Measurements from ENCODE around the gene NDUFV2. TPM values are rescaled to one million over a fixed set of nuclear protein-coding genes. Genes with fewer than 3 reads are reported as not detected.

NDUFV2 gene
- total and polyA plus RNA-seq, 2 of the 13 experiments (the other 11 are each of a cell fraction or from before 2014, with no cell fraction given), result 216 to 299 TPM

DNA sequence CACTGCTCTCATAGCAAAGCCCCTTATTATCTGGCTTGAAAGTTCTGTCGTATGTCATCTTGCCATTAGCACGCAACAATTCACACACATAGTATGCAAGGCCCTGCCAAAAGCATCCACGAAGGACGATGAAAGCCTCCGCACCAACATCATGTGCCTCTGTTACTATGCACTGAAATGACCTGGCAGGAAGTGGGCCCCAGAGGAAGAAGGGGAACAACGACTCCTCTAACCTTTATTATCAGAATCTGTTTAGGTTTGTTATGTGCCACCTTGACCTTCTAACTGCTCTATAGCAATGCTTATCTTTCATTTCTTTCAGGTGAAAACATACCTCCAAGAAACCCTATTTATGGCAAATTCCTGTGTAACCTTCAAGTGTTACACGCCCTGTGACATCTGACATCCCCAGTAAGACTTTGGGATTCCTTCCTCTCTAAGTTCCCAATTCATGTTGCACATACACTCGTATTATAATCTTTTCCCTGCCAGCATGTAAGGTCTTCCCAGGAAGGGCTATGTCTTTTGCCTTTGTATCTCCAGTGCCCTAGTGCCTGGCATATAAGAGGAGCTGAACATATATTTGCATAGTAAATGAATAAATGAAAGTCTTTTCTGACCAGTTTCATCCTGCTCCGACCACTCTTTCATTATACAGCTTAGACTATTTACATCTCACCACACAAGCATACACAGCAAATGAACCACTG, 7.0 kb upstream of the NDUFV2 start (continued):
- TF ChIP-seq KDM2A (CRISPR knock-in tag; IDR thresholded peaks at IDR 0.05; ENCODE audit: borderline replicate concordance, low read depth), result 0 out of 2 replicates have a peak, but pooled peaks have one; percentile 29
- TF ChIP-seq, protein P1, sequence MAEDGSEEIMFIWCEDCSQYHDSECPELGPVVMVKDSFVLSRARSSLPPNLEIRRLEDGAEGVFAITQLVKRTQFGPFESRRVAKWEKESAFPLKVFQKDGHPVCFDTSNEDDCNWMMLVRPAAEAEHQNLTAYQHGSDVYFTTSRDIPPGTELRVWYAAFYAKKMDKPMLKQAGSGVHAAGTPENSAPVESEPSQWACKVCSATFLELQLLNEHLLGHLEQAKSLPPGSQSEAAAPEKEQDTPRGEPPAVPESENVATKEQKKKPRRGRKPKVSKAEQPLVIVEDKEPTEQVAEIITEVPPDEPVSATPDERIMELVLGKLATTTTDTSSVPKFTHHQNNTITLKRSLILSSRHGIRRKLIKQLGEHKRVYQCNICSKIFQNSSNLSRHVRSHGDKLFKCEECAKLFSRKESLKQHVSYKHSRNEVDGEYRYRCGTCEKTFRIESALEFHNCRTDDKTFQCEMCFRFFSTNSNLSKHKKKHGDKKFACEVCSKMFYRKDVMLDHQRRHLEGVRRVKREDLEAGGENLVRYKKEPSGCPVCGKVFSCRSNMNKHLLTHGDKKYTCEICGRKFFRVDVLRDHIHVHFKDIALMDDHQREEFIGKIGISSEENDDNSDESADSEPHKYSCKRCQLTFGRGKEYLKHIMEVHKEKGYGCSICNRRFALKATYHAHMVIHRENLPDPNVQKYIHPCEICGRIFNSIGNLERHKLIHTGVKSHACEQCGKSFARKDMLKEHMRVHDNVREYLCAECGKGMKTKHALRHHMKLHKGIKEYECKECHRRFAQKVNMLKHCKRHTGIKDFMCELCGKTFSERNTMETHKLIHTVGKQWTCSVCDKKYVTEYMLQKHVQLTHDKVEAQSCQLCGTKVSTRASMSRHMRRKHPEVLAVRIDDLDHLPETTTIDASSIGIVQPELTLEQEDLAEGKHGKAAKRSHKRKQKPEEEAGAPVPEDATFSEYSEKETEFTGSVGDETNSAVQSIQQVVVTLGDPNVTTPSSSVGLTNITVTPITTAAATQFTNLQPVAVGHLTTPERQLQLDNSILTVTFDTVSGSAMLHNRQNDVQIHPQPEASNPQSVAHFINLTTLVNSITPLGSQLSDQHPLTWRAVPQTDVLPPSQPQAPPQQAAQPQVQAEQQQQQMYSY (CRISPR knock-in tag; IDR thresholded peaks at IDR 0.05), result no peak
- 0 out of 2 replicates have a peak, but pooled peaks have one; percentile 21 for TF ChIP-seq ZNF264 (CRISPR knock-in tag; IDR thresholded peaks at IDR 0.05)
- no peak for TF ChIP-seq ZNF253 (CRISPR knock-in tag; IDR thresholded peaks at IDR 0.05; ENCODE audit: borderline replicate concordance)
- 0 out of 2 replicates have a peak, but pooled peaks have one; percentile 15 for TF ChIP-seq SAP130 (CRISPR knock-in tag; IDR thresholded peaks at IDR 0.05; ENCODE audit: low read depth)
- TF ChIP-seq SOX13 (IDR thresholded peaks at IDR 0.05), result no peak
- peak in 1 of 2 experiments; percentile 52; a peak in 2 of 4 replicates for TF ChIP-seq SOX13 (CRISPR knock-in tag; conservative IDR thresholded peaks at IDR 0.05 in 1 of 2, IDR thresholded peaks at IDR 0.05 in 1 of 2)
- TF ChIP-seq TEAD3 (CRISPR knock-in tag; optimal IDR thresholded peaks at IDR 0.05; ENCODE audit: borderline replicate concordance), result peak; percentile 14
- peak; percentile 48; the same call in 1 of the 2 replicates for TF ChIP-seq ELF3 (CRISPR knock-in tag; IDR thresholded peaks at IDR 0.05)
- TF ChIP-seq, protein P2, sequence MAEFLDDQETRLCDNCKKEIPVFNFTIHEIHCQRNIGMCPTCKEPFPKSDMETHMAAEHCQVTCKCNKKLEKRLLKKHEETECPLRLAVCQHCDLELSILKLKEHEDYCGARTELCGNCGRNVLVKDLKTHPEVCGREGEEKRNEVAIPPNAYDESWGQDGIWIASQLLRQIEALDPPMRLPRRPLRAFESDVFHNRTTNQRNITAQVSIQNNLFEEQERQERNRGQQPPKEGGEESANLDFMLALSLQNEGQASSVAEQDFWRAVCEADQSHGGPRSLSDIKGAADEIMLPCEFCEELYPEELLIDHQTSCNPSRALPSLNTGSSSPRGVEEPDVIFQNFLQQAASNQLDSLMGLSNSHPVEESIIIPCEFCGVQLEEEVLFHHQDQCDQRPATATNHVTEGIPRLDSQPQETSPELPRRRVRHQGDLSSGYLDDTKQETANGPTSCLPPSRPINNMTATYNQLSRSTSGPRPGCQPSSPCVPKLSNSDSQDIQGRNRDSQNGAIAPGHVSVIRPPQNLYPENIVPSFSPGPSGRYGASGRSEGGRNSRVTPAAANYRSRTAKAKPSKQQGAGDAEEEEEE (CRISPR knock-in tag; IDR thresholded peaks at IDR 0.05; ENCODE audit: borderline replicate concordance), result no peak
- TF ChIP-seq KDM1A (CRISPR knock-in tag; IDR thresholded peaks at IDR 0.05), result no peak
- TF ChIP-seq KDM4B (CRISPR knock-in tag; IDR thresholded peaks at IDR 0.05), result no peak
- TF ChIP-seq ETV5 (CRISPR knock-in tag; IDR thresholded peaks at IDR 0.05; ENCODE audit: borderline replicate concordance), result peak; percentile 84
- TF ChIP-seq, protein P3, sequence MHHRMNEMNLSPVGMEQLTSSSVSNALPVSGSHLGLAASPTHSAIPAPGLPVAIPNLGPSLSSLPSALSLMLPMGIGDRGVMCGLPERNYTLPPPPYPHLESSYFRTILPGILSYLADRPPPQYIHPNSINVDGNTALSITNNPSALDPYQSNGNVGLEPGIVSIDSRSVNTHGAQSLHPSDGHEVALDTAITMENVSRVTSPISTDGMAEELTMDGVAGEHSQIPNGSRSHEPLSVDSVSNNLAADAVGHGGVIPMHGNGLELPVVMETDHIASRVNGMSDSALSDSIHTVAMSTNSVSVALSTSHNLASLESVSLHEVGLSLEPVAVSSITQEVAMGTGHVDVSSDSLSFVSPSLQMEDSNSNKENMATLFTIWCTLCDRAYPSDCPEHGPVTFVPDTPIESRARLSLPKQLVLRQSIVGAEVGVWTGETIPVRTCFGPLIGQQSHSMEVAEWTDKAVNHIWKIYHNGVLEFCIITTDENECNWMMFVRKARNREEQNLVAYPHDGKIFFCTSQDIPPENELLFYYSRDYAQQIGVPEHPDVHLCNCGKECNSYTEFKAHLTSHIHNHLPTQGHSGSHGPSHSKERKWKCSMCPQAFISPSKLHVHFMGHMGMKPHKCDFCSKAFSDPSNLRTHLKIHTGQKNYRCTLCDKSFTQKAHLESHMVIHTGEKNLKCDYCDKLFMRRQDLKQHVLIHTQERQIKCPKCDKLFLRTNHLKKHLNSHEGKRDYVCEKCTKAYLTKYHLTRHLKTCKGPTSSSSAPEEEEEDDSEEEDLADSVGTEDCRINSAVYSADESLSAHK (CRISPR knock-in tag; IDR thresholded peaks at IDR 0.05; ENCODE audit: borderline replicate concordance), result no peak
- no peak for TF ChIP-seq ZNF737 (CRISPR knock-in tag; IDR thresholded peaks at IDR 0.05; ENCODE audit: borderline replicate concordance)
- TF ChIP-seq, protein P4, sequence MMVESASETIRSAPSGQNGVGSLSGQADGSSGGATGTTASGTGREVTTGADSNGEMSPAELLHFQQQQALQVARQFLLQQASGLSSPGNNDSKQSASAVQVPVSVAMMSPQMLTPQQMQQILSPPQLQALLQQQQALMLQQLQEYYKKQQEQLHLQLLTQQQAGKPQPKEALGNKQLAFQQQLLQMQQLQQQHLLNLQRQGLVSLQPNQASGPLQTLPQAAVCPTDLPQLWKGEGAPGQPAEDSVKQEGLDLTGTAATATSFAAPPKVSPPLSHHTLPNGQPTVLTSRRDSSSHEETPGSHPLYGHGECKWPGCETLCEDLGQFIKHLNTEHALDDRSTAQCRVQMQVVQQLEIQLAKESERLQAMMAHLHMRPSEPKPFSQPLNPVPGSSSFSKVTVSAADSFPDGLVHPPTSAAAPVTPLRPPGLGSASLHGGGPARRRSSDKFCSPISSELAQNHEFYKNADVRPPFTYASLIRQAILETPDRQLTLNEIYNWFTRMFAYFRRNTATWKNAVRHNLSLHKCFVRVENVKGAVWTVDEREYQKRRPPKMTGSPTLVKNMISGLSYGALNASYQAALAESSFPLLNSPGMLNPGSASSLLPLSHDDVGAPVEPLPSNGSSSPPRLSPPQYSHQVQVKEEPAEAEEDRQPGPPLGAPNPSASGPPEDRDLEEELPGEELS (CRISPR knock-in tag; IDR thresholded peaks at IDR 0.05), result peak; percentile 29; the same call in 1 of the 2 replicates
- no peak for TF ChIP-seq ZNF644 (CRISPR knock-in tag; IDR thresholded peaks at IDR 0.05; ENCODE audit: low read depth)
- no peak for TF ChIP-seq NR3C1 (CRISPR knock-in tag; IDR thresholded peaks at IDR 0.05)
- TF ChIP-seq ZNF138 (CRISPR knock-in tag; IDR thresholded peaks at IDR 0.05; ENCODE audit: low read depth), result no peak
- no peak for TF ChIP-seq NFYB (CRISPR knock-in tag; IDR thresholded peaks at IDR 0.05)
- no peak for TF ChIP-seq TGIF2 (CRISPR knock-in tag; IDR thresholded peaks at IDR 0.05)
